ENCODE data around the gene CRYL1.

The CRYL1 gene

GRCh38 chr13:20528452-20528851 lies 2.8 kb upstream of the CRYL1 start:
- no peak for DNase-seq (ENCODE audit: low spot score)

- DNase-seq (ENCODE audit: low spot score) = no peak
Measured at GRCh38 chr13:20526664-20527063, 1.0 kb upstream of the CRYL1 start.

- DNase-seq (ENCODE audit: low spot score) = peak; percentile 18
Measured at GRCh38 chr13:20525144-20525600, 485 bp downstream of the CRYL1 start.

GRCh38 chr13:20521364-20522115 lies 4.1 kb downstream of the CRYL1 start:
- no peak for DNase-seq (ENCODE audit: low spot score)

GRCh38 chr13:20519875-20520274 lies 5.8 kb downstream of the CRYL1 start:
- DNase-seq (ENCODE audit: low spot score) = no peak

GRCh38 chr13:20518660-20519100 lies 7.0 kb downstream of the CRYL1 start:
- no peak for DNase-seq (ENCODE audit: low spot score)

- no peak for DNase-seq (ENCODE audit: low spot score)
Measured at GRCh38 chr13:20514866-20515265, 10.8 kb downstream of the CRYL1 start.

GRCh38 chr13:20513466-20513995 lies 12.1 kb downstream of the CRYL1 start:
- DNase-seq (ENCODE audit: low spot score) = no peak

GRCh38 chr13:20512042-20512683 lies 13.5 kb downstream of the CRYL1 start:
- no peak for DNase-seq (ENCODE audit: low spot score)

- DNase-seq (ENCODE audit: low spot score) = no peak
Measured at GRCh38 chr13:20506696-20507095, 19.0 kb downstream of the CRYL1 start.

- no peak for DNase-seq (ENCODE audit: low spot score)
Measured at GRCh38 chr13:20505405-20506366, 20.0 kb downstream of the CRYL1 start.

GRCh38 chr13:20503088-20504083 lies 22.3 kb downstream of the CRYL1 start:
- DNase-seq (ENCODE audit: low spot score) = no peak

GRCh38 chr13:20501592-20501991 lies 24.1 kb downstream of the CRYL1 start:
- no peak for DNase-seq (ENCODE audit: low spot score)

GRCh38 chr13:20501120-20501519 lies 24.5 kb downstream of the CRYL1 start:
- DNase-seq (ENCODE audit: low spot score) = no peak

GRCh38 chr13:20499986-20500385 lies 25.7 kb downstream of the CRYL1 start:
- no peak for DNase-seq (ENCODE audit: low spot score)

GRCh38 chr13:20498659-20499058 lies 27.0 kb downstream of the CRYL1 start:
- no peak for DNase-seq (ENCODE audit: low spot score)

GRCh38 chr13:20498129-20498528 lies 27.5 kb downstream of the CRYL1 start:
- DNase-seq (ENCODE audit: low spot score) = no peak

GRCh38 chr13:20497006-20497775 lies 28.5 kb downstream of the CRYL1 start:
- DNase-seq (ENCODE audit: low spot score) = no peak

- DNase-seq (ENCODE audit: low spot score) = peak; percentile 80
Measured at GRCh38 chr13:20495087-20496023, 30.3 kb downstream of the CRYL1 start.
